Activated CD8-positive, alpha-beta memory T cell treated with anti-CD3 and anti-CD28 coated beads for 4 hours (primary cell): ENCODE data around the gene ZNF593.

ENCODE experiments used
- DNase-seq, 2 donors: peaks; one replicate each; pipeline ENCODE4 v3.0.0-alpha.2; 2020; ENCODE audit warnings: low read depth in 2 of 2

Gene ZNF593

DNA sequence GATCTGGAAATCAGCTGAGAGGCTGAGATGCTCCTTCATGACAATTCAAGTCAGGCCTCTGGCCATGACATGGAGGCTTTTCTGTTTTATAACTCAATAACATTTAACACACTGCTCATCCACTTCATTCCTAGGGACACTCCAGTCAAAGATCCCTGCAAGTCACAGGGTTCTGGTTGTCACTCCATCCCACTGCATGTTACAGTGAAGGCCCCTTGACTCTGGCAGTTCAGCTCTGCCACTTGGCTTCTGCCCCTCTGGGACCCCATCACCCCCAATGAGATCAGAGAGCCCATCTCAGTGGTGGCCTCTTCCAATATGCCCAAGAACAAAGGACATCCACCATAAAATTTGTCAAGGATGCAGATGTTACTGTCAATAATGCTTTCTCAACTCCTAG lies 20.8 kb upstream of the ZNF593 start:
- DNase-seq: no peak

DNA sequence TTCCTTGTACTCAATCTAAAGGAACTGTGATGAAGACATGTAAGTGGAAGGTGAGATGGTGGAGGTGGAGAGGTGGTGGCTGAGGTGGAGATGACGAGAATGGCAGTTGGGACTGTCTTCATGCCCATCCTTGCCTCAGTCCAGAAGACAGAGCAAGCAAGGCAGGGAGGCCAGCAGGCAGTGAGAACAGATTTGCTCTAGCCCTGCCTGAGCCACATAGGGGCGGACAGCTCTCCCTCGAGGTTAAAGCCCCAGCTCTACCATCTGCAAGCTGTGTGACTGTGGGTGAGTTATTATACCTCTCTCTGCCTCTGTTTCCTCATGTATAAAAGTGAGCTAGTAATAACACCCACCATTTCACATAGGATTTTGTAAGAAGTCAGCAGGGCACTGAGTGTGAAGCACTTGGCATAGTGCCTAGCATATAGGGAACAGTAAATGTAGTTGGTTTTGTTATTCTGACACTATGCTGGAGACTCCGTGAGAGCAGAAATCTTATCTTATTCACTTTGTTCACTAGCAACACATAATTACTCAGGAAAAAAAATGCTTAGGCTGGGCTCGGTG lies 15.7 kb upstream of the ZNF593 start:
- no peak for DNase-seq

DNA sequence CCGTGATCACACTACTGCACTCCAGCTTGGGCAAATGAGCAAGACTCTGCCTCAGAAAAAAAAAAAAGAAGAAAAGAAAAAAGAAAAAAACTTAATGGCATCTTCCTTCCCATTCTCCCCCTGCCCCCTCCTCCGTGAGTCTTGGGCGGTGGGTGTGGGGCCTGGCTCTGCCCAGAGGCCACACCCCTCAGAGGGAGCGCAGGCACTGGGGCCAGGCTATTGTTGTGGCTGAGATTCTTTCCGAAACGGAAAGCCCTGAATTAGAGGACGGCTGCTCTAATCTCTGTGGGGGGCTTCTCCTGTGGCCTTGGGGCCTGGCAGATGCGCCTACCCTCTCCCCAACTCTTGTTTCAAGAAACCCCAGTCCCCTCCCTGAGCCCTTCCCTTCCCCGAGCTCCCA lies 15.0 kb upstream of the ZNF593 start:
- DNase-seq: no peak

DNA sequence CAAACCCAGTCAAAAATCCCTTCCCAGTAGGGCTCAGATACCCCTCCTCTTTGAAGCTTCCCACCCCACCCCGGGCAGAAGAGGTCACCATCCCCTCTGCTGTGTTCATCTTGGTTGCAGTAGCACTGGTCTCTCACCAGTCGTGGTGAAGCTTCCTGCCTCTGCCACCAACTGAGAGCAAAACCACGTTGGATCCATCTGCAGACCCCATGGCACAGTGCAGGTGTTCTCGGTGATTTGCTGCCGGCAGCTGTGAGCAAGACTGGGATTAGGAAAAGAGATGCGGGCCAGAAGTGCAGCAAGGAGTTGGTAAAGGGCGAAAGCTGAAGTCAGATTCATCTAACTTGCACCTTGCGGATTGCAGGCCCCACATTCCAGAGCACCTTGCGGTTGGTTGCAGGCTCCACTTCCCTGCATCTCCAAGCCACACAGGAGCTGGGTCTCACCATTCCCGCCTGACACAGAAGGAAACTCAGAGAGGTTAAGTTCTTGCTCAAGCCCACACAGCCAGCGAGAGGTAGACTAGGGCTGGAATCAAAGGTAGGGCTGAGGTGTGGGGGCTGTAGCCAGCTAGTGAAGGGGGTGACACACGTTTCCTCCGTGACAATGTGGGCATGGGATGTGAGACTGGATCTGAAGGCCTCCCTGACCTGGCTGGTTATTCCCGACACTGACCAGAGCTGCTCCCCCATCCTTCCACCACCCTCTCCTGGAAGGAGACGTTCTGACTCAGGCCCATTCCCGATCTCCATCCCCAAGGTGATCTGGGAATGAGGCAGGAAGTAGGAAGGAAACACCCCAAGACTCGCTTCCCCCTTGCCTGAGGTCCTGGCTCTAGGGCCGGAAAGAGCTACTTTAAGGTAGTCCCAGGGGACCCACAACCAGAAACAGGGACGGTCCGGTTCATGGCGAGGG lies 14.1 kb upstream of the ZNF593 start:
- no peak for DNase-seq

DNA sequence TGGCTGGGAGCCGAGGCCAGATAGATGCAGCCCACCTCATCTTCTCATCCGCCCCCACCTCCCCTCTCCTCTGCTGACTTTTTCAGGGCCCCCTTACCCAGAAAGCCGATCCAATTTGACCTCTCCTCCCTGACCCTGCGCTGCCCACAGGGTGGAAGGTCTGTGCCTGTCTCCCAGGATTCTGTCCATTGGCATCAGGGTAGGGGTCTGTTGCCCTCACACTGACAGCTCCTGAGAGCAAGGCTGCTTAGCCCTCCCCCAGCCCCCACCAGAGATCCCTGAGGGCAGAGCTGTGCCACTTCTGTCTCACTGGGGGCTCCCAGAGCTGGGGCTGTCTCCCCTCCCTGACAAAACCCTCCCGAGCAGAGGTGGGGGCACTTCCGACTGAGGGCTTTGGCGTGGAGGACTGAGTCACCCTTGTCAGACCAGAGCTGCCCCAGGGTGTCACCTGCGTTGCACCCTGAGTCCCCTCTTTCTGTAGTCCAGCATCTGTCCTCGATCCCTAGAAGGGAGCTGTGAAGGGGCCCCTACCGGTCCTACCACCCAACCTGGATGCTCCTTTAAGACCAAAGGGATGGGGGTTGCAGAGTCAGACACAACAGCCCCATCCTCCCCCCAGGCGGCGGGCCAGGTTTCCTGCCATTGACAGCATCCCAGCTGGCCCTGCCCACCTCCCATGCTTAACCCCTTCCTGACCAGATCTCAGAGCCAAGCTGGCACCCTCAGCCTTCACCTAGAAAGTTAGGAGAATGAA lies 13.2 kb upstream of the ZNF593 start:
- DNase-seq: no peak

DNA sequence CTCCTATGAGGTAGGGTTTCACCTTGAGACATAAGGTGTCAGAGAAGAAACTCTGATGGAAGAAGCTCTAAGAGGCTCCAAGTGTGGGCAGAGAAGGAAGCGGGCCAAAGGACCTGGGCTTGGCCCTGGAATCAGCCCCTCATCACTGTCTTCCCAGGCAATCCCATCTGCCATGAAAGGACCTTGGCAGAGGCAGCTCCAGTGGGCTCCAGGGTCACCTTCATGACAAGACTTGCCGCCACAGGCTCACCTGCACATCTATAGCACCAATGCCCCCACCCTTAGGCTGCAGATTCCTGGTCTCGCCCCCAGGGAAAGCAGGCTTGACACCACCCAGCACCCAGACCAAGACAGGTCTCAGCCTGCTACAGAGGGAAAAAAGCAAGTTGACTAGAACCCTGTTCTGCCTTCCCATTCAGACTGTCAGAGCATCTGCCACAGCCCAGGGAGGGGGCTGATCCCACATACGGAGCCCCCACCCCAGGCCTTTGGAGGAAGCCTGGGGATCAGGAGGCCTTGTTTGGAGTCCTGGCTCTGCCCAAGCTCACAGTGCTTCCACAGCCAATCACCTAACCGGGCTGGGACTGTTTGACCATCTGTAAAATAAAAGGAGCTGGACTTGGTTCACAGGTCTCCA lies 11.3 kb upstream of the ZNF593 start:
- DNase-seq: no peak

DNA sequence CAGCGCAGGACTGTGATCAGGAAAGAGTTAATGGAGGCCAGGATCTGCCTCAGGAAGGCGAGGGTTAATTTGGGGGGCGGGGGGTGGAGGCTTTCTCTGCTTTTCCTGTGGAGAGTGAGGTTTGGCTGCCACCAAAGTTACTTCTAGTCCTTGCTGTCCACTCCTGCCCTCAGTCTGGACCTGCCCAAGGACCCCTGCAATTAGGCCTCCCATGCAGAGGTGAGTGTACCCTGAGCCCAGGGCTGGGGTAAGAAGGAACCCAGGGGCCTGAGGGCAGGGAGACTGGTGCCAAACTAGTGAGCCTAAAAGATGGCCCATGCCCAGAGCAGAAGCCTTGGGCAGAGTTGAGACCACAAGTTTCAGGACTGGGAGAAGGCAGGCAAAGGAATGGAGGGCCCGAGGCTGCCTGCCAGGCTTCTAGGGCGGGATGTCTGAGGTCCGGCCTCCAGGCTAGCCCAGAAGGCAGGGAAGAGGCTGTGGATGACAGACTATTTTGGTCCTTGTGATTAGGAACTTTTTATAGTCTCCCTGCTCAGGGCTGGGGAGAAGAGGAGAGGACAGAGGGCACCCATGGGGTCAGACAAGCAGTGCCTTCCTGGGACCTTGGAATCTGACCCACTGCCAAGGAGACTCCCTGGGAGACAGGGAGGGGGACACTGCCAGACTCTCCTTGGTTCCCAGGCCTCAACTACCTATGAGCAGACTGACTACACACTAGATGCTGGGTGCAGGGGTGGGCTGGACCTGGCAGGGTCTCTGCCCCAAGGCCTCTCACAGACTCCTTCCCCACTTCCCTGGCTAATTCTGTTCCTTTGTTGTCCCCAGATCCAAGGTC lies 10.6 kb upstream of the ZNF593 start, which contains the start of gene FAM110D:
Gene FAM110D (plus strand): TSS at position 172 of the 835 bp plus-strand sequence. CDS start 2,213 bp downstream, outside the sequence.
- DNase-seq: no peak

DNA sequence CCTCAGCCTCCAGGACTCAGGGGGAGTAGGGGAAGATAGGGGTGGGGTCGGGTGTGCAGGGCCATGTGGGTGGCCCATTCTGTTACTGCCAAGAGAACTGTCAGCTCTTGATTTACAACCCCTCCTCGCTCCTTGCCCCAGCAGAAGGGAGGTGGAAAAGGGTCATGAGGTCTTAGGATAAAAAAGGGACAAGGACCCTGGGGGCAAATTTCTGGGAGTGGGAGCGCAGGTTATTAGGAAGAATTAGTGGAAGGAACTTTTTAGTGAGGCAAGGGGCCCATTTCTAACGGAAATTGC lies 10.0 kb upstream of the ZNF593 start:
- no peak for DNase-seq

DNA sequence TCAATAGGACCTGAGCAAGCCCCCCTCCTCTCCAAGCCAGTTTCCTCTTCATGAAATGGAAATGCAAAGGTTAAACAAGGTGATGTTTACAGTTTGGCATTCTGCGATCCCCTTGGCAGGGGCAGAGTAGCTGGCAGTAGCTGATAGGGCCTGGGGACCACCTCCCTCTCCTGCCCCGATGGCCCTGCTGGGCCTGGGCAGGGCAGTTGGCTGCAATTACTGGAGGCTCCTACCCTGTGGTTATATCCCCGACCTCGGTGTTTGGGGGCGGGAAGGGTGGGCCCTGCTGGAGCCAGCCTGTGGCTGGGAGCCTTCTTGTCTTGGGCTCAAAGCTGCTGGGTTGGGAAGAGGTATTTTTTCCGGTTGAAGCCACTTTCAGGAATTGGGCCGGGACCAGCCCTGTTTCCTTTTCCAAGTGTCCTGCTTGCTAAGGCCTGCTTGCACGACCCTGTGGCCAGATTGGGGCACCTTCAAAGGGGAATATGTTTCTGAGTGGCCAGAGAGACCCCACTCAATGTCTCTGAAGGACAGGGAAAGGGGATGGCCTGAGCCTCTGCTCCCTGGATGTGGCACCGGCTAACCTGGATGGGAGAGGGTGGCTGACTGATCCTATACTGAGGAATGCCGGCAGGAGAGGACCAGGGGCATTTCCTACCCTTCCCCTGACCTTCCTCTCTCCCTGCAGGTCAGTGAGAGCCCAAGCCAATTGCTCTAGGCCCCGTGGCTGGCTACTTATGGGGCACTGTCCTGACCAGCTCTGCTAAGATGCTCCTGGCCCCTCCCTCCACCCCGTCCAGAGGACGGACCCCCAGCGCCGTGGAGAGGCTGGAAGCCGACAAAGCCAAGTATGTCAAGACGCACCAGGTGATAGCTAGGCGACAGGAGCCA lies 8.9 kb upstream of the ZNF593 start:
- no peak for DNase-seq

DNA sequence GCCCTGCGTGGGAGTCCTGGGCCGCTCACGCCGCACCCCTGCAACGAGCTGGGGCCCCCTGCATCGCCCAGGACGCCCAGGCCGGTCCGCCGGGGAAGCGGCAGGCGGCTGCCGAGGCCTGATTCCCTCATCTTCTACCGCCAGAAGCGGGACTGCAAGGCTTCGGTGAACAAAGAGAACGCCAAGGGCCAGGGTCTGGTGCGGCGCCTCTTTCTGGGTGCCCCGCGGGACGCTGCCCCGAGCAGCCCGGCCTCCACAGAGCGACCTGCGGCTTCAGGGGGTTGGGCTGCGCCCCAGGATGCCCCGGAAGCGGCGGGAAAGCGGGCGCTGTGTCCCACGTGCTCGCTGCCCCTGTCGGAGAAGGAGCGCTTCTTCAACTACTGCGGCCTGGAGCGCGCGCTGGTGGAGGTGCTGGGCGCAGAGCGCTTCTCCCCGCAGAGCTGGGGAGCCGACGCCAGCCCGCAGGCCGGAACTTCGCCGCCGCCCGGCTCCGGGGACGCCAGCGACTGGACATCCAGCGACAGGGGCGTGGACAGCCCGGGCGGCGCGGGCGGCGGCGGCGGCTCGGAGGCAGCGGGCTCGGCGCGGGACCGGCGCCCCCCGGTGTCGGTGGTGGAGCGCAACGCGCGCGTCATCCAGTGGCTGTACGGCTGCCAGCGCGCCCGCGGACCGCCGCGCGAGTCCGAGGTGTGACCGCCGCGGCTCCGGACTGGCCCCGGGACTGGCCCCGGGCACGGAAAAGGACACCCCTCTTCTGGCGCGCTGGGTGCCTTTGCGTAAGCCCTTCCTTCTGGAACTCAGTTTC lies 8.1 kb upstream of the ZNF593 start:
- no peak for DNase-seq

DNA sequence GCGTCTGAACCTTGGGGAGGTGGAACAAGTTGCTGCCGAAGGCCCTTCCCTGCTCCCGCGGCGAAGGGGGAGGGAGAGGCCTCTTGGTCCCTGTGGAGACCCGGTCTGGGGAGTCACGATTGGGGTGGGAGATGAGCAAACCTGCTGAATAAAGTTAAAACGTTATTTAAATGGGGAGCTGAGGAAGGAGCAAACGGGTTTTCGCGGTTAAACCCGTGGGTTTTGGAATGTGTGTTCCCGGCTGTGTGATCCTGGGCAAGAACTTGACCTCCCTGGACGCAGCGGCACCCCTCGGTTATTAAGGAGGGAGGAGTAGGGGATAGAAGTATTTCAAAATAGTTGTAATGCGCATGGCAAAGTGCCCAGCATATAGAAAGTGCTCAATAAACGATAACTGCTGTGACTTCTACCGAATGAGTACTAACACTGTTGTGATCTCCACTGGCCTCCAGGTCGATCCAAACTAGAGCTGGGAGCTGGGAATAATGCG lies 7.4 kb upstream of the ZNF593 start:
- DNase-seq: no peak

DNA sequence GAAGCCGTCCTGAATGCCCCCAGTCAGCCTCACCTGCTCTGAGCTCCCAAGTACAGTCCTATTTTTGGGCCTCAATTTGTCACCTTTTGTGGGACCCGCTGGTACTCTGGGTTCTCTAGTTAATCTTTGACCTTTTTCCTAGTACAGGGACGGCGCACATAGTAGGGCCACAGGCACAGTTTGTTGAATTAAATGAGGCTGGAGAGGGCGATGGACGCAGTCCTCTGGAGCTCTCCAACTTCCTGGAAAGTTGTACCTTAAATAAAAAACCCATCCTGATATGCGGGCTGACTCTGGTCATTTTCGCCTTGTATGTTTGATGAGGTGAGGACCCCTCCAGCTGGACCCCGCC lies 6.0 kb upstream of the ZNF593 start:
- no peak for DNase-seq

DNA sequence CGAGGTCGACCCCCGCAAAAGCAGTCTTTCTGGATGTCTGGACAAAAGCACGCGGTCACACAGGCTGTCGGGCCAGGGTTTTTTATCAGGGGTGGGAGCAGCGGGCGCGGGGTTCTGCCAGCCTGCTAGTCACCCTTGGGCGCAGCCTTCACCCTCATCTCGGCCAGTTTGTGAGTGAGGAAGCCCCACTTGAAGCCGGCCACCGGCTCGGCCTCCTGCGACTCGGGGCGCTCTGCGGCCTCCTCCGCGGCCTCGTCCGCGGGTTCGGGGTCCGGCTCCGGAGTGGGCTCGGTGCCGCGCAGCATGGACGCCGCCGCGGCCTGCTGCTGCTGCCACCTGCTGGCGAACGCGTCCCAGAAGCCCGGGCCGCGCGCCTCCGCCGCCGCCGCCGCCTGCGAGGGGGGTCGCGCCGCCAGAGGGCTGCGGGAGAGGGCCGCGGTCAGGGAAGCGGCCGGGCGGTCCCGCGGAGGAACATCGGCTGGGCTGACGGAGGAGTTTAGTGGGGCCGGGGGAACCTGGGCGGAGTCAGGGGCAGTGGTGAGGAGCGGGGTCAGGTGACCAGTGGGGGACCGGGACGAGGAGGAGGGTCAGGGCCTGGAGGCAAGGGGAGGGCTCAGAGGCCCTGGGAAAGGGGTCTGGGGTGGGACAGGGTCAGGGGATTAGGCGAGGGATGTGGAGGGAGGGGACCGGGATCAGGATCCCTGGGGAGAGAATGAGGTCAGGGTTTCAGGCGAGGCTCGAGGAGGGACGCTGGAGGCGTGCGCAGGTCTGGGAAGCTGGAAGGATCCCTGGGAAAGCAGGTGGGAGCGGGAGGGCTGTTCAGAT lies 5.5 kb upstream of the ZNF593 start:
- no peak for DNase-seq

DNA sequence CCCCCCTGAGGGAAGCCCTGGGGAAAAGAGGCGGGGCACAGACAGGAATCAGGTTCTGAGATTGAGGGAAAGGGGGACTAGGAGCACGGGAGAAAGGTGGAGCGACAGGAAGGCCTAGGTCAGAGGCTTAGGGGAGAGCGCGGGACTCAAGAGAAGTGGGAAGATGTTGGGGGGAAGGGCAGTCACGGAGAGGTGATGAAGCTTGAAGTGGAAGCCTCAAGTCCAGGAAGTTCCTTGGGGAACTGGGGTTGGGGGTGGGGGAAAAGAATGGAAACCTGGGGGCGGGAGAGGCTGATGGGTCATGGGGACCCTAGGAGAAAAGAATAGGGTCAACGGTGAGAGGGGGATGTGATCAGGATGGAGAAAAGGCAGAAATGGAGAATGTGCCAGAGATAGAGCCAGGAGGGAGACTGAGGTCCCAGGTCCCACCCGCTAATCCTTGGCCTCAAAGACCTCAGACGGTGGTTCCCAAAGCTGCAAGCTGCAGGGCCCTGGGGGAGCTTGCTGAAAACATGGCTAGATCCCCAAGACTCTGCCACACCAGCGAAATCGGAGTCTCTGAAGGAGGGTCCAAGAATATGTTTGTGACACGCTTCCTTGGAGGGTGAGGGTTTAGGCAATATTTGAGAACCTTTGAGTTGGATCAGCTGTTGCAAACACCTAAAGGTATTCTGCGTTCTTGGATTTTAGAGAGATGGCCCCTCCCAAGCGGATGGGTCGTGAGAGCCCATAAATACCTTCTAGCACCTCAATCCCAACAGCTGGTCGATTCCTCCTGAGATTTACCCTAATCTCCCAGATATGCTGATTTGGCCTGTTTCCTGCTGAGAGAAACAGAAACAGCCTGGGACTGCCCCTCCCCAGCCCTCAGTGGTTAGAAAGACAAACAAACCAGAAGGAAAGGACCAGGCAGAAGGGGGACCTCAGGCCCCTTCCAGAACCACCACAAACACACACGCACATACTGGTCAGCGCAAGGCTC lies 4.6 kb upstream of the ZNF593 start:
- DNase-seq: no peak

DNA sequence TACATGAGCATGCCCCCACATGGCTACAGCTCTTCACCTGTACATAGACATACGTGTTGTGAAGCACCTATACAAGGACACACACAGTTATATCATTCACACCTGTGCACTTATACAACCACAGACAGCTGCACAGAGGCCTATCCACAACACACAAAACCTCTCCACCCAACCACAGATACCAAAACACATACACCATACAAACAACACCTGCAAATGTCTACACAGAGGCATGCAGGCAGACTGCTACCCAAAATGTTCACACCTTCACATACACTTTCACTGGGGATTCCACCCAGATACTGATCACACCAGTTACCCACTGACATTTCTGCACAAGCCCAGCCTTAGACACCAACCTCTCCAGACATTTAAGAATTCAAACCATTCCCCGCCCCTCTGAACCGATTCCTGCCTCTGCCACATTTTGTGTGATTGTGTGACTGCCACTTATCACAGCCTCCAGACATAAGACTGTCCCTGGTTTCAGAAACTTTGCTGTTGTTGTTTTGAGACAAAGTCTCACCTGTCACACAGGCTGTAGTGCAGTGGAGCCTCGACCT lies 2.9 kb upstream of the ZNF593 start:
- no peak for DNase-seq

DNA sequence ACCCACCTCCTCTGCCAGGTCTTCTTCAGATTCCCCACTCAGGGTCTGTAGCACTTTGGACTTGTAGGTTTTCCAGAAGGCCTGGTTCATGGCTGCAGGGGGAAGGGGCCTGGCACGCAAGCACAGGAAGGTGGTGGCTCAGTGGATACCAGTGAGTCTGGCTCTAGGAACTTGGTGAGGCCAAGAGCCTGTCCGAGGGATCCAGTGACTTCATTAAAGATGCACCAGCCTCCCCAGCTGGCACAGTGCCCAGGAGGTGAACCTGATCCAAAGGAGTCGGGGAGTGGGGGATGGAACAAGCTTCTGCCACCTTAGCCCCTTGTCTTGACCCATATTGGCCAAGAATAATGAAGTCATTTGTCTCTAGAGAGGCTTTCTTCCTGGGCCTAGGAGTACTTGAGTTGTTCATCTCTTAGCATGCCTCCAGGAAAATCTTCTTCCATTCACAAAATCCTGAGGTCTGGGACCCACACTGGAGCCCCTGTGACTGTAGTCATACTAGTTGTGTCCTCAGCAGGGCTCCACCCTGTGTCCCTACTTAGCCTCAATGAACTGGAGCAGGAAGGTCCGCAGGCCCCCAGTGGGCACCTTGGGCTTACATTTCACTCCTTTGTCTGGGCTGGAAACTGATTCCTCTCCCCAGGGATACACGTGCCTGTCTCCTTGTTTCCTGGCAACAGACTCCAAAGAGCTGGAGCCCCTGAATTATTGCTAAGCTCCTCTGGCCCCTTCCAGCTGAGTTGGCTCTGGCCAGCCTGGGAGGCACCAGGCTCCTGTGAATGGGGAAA lies 1.1 kb upstream of the ZNF593 start, which contains the start of gene C1orf232:
Gene C1orf232 (minus strand): TSS at position 554 of the 788 bp plus-strand sequence. CDS start 464 bp downstream, at position 90.
- DNase-seq: no peak
